Measurements from ENCODE around the gene IMPDH1.
"Not testable (repeated sequence)": the region's sequence is repeated elsewhere in the genome, so short reads cannot be mapped to it uniquely, and the experiment has no call there.

The IMPDH1 gene

GRCh38 chr7:128409596-128410450, at the start of gene IMPDH1:
Gene IMPDH1, minus strand, starts transcription at chr7:128409982. Its CDS starts 81 bp downstream, at chr7:128409901.
- peak; percentile 71 for DNase-seq (ENCODE audit: low spot score)

GRCh38 chr7:128459394-128459878, 49.7 kb upstream of the IMPDH1 start:
- DNase-seq (ENCODE audit: low spot score) = peak; percentile 73

GRCh38 chr7:128458956-128459355, 49.2 kb upstream of the IMPDH1 start:
- DNase-seq (ENCODE audit: low spot score) = no peak

GRCh38 chr7:128457385-128457784, 47.6 kb upstream of the IMPDH1 start:
- not testable (repeated sequence) for DNase-seq (ENCODE audit: low spot score)

GRCh38 chr7:128456255-128456725, 46.5 kb upstream of the IMPDH1 start:
- DNase-seq (ENCODE audit: low spot score) = no peak

GRCh38 chr7:128455543-128456254, 45.9 kb upstream of the IMPDH1 start, which contains the start of gene HILPDA:
Gene HILPDA, plus strand, starts transcription at chr7:128455878. Its CDS starts 1,391 bp downstream, at chr7:128457269.
- DNase-seq (ENCODE audit: low spot score) = peak; percentile 92

GRCh38 chr7:128454808-128455542, 45.2 kb upstream of the IMPDH1 start:
- DNase-seq (ENCODE audit: low spot score) = no peak

GRCh38 chr7:128453836-128454804, 44.3 kb upstream of the IMPDH1 start:
- no peak for DNase-seq (ENCODE audit: low spot score)

- DNase-seq (ENCODE audit: low spot score) = no peak
Observed at GRCh38 chr7:128452552-128452951, 42.8 kb upstream of the IMPDH1 start.

- no peak for DNase-seq (ENCODE audit: low spot score)
Observed at GRCh38 chr7:128450913-128451312, 41.1 kb upstream of the IMPDH1 start.

- DNase-seq (ENCODE audit: low spot score) = no peak
Observed at GRCh38 chr7:128450409-128450808, 40.6 kb upstream of the IMPDH1 start.

GRCh38 chr7:128448751-128449302, 39.0 kb upstream of the IMPDH1 start:
- DNase-seq (ENCODE audit: low spot score) = no peak

GRCh38 chr7:128447941-128448564, 38.3 kb upstream of the IMPDH1 start:
- no peak for DNase-seq (ENCODE audit: low spot score)

GRCh38 chr7:128446306-128446705, 36.5 kb upstream of the IMPDH1 start:
- DNase-seq (ENCODE audit: low spot score) = no peak

GRCh38 chr7:128443831-128444600, 34.2 kb upstream of the IMPDH1 start:
- DNase-seq (ENCODE audit: low spot score) = no peak

GRCh38 chr7:128442356-128442755, 32.6 kb upstream of the IMPDH1 start:
- no peak for DNase-seq (ENCODE audit: low spot score)

GRCh38 chr7:128437426-128438332, 27.9 kb upstream of the IMPDH1 start:
- no peak for DNase-seq (ENCODE audit: low spot score)

GRCh38 chr7:128435327-128435686, 25.5 kb upstream of the IMPDH1 start:
- DNase-seq (ENCODE audit: low spot score) = no peak

Data from hematopoietic multipotent progenitor cell treated with erythropoietin and hydrocortisone succinate and interleukin-3 and kit ligand, for 15 days (in vitro differentiated cells).